ENCODE measurements around the gene C3orf85.

The C3orf85 gene

DNA sequence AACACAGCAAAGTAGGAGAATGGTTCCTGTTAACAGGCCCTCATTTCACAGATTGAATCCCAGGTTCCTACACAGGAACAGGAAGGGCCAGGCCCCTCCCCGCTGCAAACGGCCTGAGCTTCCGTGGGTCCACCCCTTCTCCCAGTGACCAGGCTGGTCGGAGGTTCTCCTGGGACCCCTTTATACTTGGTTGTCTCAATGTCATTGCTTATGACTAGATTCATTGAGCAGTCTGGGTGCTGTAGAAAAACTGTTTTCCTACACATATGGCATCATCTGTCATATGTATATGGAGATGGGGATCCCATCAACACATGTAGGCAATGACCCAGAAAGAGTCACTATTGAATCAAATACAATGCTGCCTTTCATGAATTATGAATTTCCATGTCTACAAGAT is 3.8 kb downstream of the C3orf85 start:
- Histone ChIP-seq H3K27me3 (ENCODE audit: insufficient read depth, poor library complexity, severe bottlenecking) (no peaks in the 10 kb centered on the region), H3K4me3 (replicated peaks; ENCODE audit: insufficient read depth, low read length) (no peak overlapping the region), H3K27ac (replicated peaks) (no peak overlapping the region)
- no peak for TF ChIP-seq SPI1 (IDR thresholded peaks at IDR 0.05; ENCODE audit: borderline replicate concordance, low read depth)
- no peak for TF ChIP-seq GABPA (IDR thresholded peaks at IDR 0.05; ENCODE audit: low read depth)
- TF ChIP-seq POLR2AphosphoS5 (IDR thresholded peaks at IDR 0.05; ENCODE audit: low read depth), result no peak
- TF ChIP-seq, protein P1, sequence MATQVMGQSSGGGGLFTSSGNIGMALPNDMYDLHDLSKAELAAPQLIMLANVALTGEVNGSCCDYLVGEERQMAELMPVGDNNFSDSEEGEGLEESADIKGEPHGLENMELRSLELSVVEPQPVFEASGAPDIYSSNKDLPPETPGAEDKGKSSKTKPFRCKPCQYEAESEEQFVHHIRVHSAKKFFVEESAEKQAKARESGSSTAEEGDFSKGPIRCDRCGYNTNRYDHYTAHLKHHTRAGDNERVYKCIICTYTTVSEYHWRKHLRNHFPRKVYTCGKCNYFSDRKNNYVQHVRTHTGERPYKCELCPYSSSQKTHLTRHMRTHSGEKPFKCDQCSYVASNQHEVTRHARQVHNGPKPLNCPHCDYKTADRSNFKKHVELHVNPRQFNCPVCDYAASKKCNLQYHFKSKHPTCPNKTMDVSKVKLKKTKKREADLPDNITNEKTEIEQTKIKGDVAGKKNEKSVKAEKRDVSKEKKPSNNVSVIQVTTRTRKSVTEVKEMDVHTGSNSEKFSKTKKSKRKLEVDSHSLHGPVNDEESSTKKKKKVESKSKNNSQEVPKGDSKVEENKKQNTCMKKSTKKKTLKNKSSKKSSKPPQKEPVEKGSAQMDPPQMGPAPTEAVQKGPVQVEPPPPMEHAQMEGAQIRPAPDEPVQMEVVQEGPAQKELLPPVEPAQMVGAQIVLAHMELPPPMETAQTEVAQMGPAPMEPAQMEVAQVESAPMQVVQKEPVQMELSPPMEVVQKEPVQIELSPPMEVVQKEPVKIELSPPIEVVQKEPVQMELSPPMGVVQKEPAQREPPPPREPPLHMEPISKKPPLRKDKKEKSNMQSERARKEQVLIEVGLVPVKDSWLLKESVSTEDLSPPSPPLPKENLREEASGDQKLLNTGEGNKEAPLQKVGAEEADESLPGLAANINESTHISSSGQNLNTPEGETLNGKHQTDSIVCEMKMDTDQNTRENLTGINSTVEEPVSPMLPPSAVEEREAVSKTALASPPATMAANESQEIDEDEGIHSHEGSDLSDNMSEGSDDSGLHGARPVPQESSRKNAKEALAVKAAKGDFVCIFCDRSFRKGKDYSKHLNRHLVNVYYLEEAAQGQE (IDR thresholded peaks at IDR 0.05; ENCODE audit: insufficient replicate concordance, low read depth), result no peak
- TF ChIP-seq, protein P2, sequence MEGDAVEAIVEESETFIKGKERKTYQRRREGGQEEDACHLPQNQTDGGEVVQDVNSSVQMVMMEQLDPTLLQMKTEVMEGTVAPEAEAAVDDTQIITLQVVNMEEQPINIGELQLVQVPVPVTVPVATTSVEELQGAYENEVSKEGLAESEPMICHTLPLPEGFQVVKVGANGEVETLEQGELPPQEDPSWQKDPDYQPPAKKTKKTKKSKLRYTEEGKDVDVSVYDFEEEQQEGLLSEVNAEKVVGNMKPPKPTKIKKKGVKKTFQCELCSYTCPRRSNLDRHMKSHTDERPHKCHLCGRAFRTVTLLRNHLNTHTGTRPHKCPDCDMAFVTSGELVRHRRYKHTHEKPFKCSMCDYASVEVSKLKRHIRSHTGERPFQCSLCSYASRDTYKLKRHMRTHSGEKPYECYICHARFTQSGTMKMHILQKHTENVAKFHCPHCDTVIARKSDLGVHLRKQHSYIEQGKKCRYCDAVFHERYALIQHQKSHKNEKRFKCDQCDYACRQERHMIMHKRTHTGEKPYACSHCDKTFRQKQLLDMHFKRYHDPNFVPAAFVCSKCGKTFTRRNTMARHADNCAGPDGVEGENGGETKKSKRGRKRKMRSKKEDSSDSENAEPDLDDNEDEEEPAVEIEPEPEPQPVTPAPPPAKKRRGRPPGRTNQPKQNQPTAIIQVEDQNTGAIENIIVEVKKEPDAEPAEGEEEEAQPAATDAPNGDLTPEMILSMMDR (IDR thresholded peaks at IDR 0.05; ENCODE audit: insufficient read depth, low read length), result no peak
- DNase-seq (ENCODE audit: low read depth in 1 of 2, low spot score in 1 of 2), result no peak

- TF ChIP-seq SPI1 (IDR thresholded peaks at IDR 0.05; ENCODE audit: borderline replicate concordance, low read depth) (no peak), GABPA (IDR thresholded peaks at IDR 0.05; ENCODE audit: low read depth) (no peak), POLR2AphosphoS5 (IDR thresholded peaks at IDR 0.05; ENCODE audit: low read depth) (no peak)
- TF ChIP-seq, protein P2 (IDR thresholded peaks at IDR 0.05; ENCODE audit: insufficient read depth, low read length), result no peak
- TF ChIP-seq, protein P1 (IDR thresholded peaks at IDR 0.05; ENCODE audit: insufficient replicate concordance, low read depth), result no peak
- no peak for DNase-seq (ENCODE audit: low read depth in 1 of 2, low spot score in 1 of 2)
- Histone ChIP-seq H3K4me3 (replicated peaks; ENCODE audit: insufficient read depth, low read length) (no peak overlapping the region), H3K27ac (replicated peaks) (no peak overlapping the region), H3K27me3 (ENCODE audit: insufficient read depth, poor library complexity, severe bottlenecking) (no peaks in the 10 kb centered on the region)
Observed at GRCh38 chr3:109143646-109144045, 7.1 kb downstream of the C3orf85 start.

GRCh38 chr3:109149078-109149477 is 12.6 kb downstream of the C3orf85 start:
- H3K4me3 ChIP-seq (replicated peaks; ENCODE audit: insufficient read depth, low read length), result no peak overlapping the region
- TF ChIP-seq GABPA (IDR thresholded peaks at IDR 0.05; ENCODE audit: low read depth), result no peak
- no peak for TF ChIP-seq POLR2AphosphoS5 (IDR thresholded peaks at IDR 0.05; ENCODE audit: low read depth)
- TF ChIP-seq SPI1 (IDR thresholded peaks at IDR 0.05; ENCODE audit: borderline replicate concordance, low read depth), result no peak
- TF ChIP-seq, protein P2 (IDR thresholded peaks at IDR 0.05; ENCODE audit: insufficient read depth, low read length), result no peak
- TF ChIP-seq, protein P1 (IDR thresholded peaks at IDR 0.05; ENCODE audit: insufficient replicate concordance, low read depth), result no peak
- no peaks in the 10 kb centered on the region for H3K27me3 ChIP-seq (ENCODE audit: insufficient read depth, poor library complexity, severe bottlenecking)
- DNase-seq (ENCODE audit: low read depth in 1 of 2, low spot score in 1 of 2), result no peak
- H3K27ac ChIP-seq (replicated peaks), result no peak overlapping the region
